Testis (tissue), 3 donors: ENCODE data around the gene RBP7. TPM values are rescaled to one million over a fixed set of nuclear protein-coding genes. Genes with fewer than 3 reads are reported as not detected.

Source experiments
- DNase-seq: peaks from one replicate; pipeline ENCODE4 v3.0.0-alpha.2; 2019
- H3K27ac ChIP-seq, 2 donors: fragments of 200-600 bp; sonication (generic); one replicate each; pipeline ENCODE4 v1.5.1; 2019
- H3K27me3 ChIP-seq: fragments of 200-600 bp; sonication (generic); one replicate; pipeline ENCODE4 v1.5.1; 2019
- H3K36me3 ChIP-seq: fragments of 200-600 bp; sonication (generic); one replicate; pipeline ENCODE4 v1.5.1; 2017; ENCODE audit warnings: low read depth; ENCODE audit errors: missing control alignments
- H3K4me1 ChIP-seq: fragments of 200-600 bp; sonication (generic); one replicate; pipeline ENCODE4 v1.5.1; 2019
- H3K4me3 ChIP-seq, 2 donors: fragments of 200-600 bp; sonication (generic); one replicate each; pipeline ENCODE4 v1.5.1; 2017 to 2019
- H3K9me3 ChIP-seq: fragments of 200-600 bp; sonication (generic); one replicate; pipeline ENCODE4 v1.5.1; 2017
- CTCF ChIP-seq, 3 experiments: fragments of 450-650 bp in 2 of 3; fragments of 200-600 bp in 1 of 3; sonication (generic) in 1 of 3; IDR thresholded peaks; one replicate each; pipeline ENCODE4 v1.5.1; 2016 to 2019; ENCODE audit warnings: antibody characterized with exemption in 3 of 3, mild to moderate bottlenecking in 2 of 3, moderate library complexity in 1 of 3
- POLR2A ChIP-seq: fragments of 450-650 bp; IDR thresholded peaks from one replicate; pipeline ENCODE4 v1.6.1; 2017; ENCODE audit warnings: antibody characterized with exemption, mild to moderate bottlenecking, moderate library complexity
- WGBS, 2 donors: methylation state at CpG; one replicate each; pipeline ENCODE4 v1.1.5; 2018; 5-methylcytosine and 5-hydroxymethylcytosine counted together
- intact Hi-C: fragments of 100-400 bp; cut with DNase I; formaldehyde crosslinking; loops from one replicate; pipeline ENCODE4 v1.15.1; 2023; ENCODE audit warnings: low total_unique reads
- microRNA-seq, 2 donors: library from miRNA; unstranded; fragments of <30 nt; microRNA quantifications; one replicate each; pipeline ENCODE4, GENCODE V29; 2016; ENCODE audit warnings: borderline number of aligned reads in 2 of 2, borderline replicate concordance in 1 of 2
- polyA plus RNA-seq: library from polyadenylated mRNA; stranded (reverse); fragments of 350-450 nt; fragmentation: Illumina TruSeq; extraction: RNeasy Lipid Tissue Mini Kit (QIAGEN cat#74804); gene quantifications from one replicate; pipeline ENCODE4 v1.2.3, GENCODE V29; 2014; ENCODE audit warnings: low read depth, low replicate concordance; ENCODE audit not compliant: insufficient read depth
- small RNA-seq, 2 donors: library from RNA; depleted of rRNA; stranded (forward); fragments of <200 nt; gene quantifications; one replicate each; pipeline ENCODE3, GENCODE V24; 2016
- total RNA-seq, 2 donors: library from RNA; depleted of rRNA; stranded (reverse); fragments of >200 nt; gene quantifications; one replicate each; pipeline ENCODE4 v1.2.3, GENCODE V29; 2016

RBP7 gene
- total and polyA plus RNA-seq, 3 donors from 2014 or later: 6.5 to 35.3 (median 7.7) TPM

GRCh38 chr1:10063878-10064277, 66.8 kb downstream of the RBP7 start:
- TF ChIP-seq POLR2A (no peak), CTCF (IDR thresholded peaks at IDR 0.05) (no peak)
- no peak overlapping the region for H3K4me3 ChIP-seq
- intact Hi-C loops: no loop called here
- peaks cover 26% of the 10 kb centered on the region for H3K4me1 ChIP-seq
- 84 to 88% methylated on average over 7 of the region's 7 CpGs for WGBS, 2 donors
- H3K27me3 ChIP-seq: no peaks in the 10 kb centered on the region
- no peaks in the 10 kb centered on the region for H3K9me3 ChIP-seq
- no peak for DNase-seq
- H3K27ac ChIP-seq: no peak overlapping the region
- H3K36me3 ChIP-seq: no peaks in the 10 kb centered on the region

- H3K27me3 ChIP-seq: no peaks in the 10 kb centered on the region
- no peak for TF ChIP-seq POLR2A
- no peak for DNase-seq
- no peaks in the 10 kb centered on the region for H3K9me3 ChIP-seq
- H3K4me3 ChIP-seq: no peak overlapping the region
- intact Hi-C loops: no loop called here
- 86 to 87% methylated on average over 8 of the region's 8 CpGs for whole genome bisulfite sequencing, 2 donors
- peak overlapping the region; percentile 91 to 96 for H3K27ac ChIP-seq
- H3K4me1 ChIP-seq: peaks cover 26% of the 10 kb centered on the region
- H3K36me3 ChIP-seq: no peaks in the 10 kb centered on the region
These were observed 67.7 kb downstream of the RBP7 start for GRCh38 chr1:10064416-10065343.

- peak overlapping the region; percentile 91 to 96 for H3K27ac ChIP-seq
These were observed 68.3 kb downstream of the RBP7 start for GRCh38 chr1:10065344-10065685.

More at GRCh38 chr1:10065344-10065685, 68.3 kb downstream of the RBP7 start:
- Histone ChIP-seq H3K4me3 (no peak overlapping the region), H3K9me3 (no peaks in the 10 kb centered on the region), H3K36me3 (no peaks in the 10 kb centered on the region), H3K4me1 (peaks cover 26% of the 10 kb centered on the region), H3K27me3 (no peaks in the 10 kb centered on the region)
- DNase-seq: no peak
- TF ChIP-seq CTCF (IDR thresholded peaks at IDR 0.05): no peak
- WGBS, 2 donors: 69 to 82% methylated on average over 7 of the region's 7 CpGs
- intact Hi-C loops: no loop called here

Small RNAs within 50 kb of the gene (microRNA-seq; reads per million reads assigned to microRNA genes)
- 0 to 1.4 reads per million in 2 donors for gene MIR5697

Small RNAs within 50 kb of the gene (small RNA-seq; reads per million reads assigned to genes)
- 0 reads per million in 2 donors for gene MIR5697

Other genes starting within 250 kb of the RBP7 start
- 10 to 100 TPM; 52.6 to 70.2 TPM for gene CLSTN1, start 173.3 kb upstream of the RBP7 start, total RNA-seq
- gene CLSTN1, start 173.3 kb upstream of the RBP7 start, polyA plus RNA-seq: 60.4 TPM
- 10 to 100 TPM; 45.3 to 48.1 TPM for gene CTNNBIP1, start 87.0 kb upstream of the RBP7 start, total RNA-seq
- gene CTNNBIP1, start 87.0 kb upstream of the RBP7 start, polyA plus RNA-seq: 60.8 TPM
- 10 to 100 TPM; 48.6 to 49.4 TPM for gene LZIC, start 53.8 kb upstream of the RBP7 start, total RNA-seq
- gene LZIC, start 53.8 kb upstream of the RBP7 start, polyA plus RNA-seq: 104 TPM
- 10 to 100 TPM in 1 of 2 donors, 1 to 10 TPM in 1; 8.1 to 13.0 TPM for gene NMNAT1, start 53.8 kb upstream of the RBP7 start, total RNA-seq
- 12.2 TPM for gene NMNAT1, start 53.8 kb upstream of the RBP7 start, polyA plus RNA-seq
- 10 to 100 TPM; 62.0 to 63.3 TPM for gene UBE4B, start 35.7 kb downstream of the RBP7 start, total RNA-seq
- gene UBE4B, start 35.7 kb downstream of the RBP7 start, polyA plus RNA-seq: 26.1 TPM
- 100 to 1,000 TPM in 1 of 2 donors, 10 to 100 TPM in 1; 71.2 to 119 TPM for gene KIF1B, start 213.3 kb downstream of the RBP7 start, total RNA-seq
- gene KIF1B, start 213.3 kb downstream of the RBP7 start, polyA plus RNA-seq: 64.5 TPM